Loucy (cell line): Measurements from ENCODE around the gene TRIM21.

Source experiments
- H2AFZ ChIP-seq: fragments of 200-600 bp; sonication (generic); 2 replicates; pipeline ENCODE4 v1.6.0; 2016; ENCODE audit warnings: antibody characterized with exemption, mild to moderate bottlenecking, low read length, moderate library complexity
- H3F3A ChIP-seq: fragments of 200-600 bp; 2 replicates; pipeline ENCODE4 v1.6.0; 2016; ENCODE audit warnings: antibody characterized with exemption, low read depth, mild to moderate bottlenecking
- H3K27me3 ChIP-seq: fragments of 200-600 bp; sonication (generic); 2 replicates; pipeline ENCODE4 v1.6.1; 2014; ENCODE audit warnings: low read length, mild to moderate bottlenecking; ENCODE audit not compliant: insufficient read depth, poor library complexity, severe bottlenecking
- H3K36me3 ChIP-seq: fragments of 200-600 bp; sonication (generic); 2 replicates; pipeline ENCODE4 v1.6.1; 2016; ENCODE audit warnings: low read length; ENCODE audit not compliant: insufficient read depth
- H3K4me1 ChIP-seq: fragments of 200-600 bp; sonication (generic); 2 replicates; pipeline ENCODE4 v1.5.1; 2014; ENCODE audit warnings: low read length, mild to moderate bottlenecking; ENCODE audit not compliant: insufficient read depth, poor library complexity, severe bottlenecking
- H3K4me2 ChIP-seq: fragments of 200-600 bp; sonication (generic); 2 replicates; pipeline ENCODE4 v1.6.0; 2014; ENCODE audit warnings: antibody characterized with exemption, low read length, low read depth, mild to moderate bottlenecking; ENCODE audit not compliant: poor library complexity, severe bottlenecking
- H3K4me3 ChIP-seq: fragments of 200-600 bp; sonication (generic); 2 replicates; pipeline ENCODE4 v1.5.1; 2014; ENCODE audit warnings: low read length, mild to moderate bottlenecking, mixed read lengths; ENCODE audit not compliant: poor library complexity, severe bottlenecking
- H3K79me2 ChIP-seq: fragments of 200-600 bp; sonication (generic); 2 replicates; pipeline ENCODE4 v1.6.1; 2014; ENCODE audit warnings: low read length; ENCODE audit not compliant: insufficient read depth
- H3K9ac ChIP-seq: fragments of 200-600 bp; sonication (generic); 2 replicates; pipeline ENCODE4 v1.6.0; 2014; ENCODE audit warnings: mild to moderate bottlenecking, low read depth, low read length, moderate library complexity; ENCODE audit not compliant: poor library complexity, severe bottlenecking
- H3K9me2 ChIP-seq: fragments of 200-600 bp; sonication (generic); replicated peaks from 2 replicates; pipeline ENCODE4 v1.6.1; 2016; ENCODE audit warnings: low read depth, low read length, mixed read lengths
- H3K9me3 ChIP-seq: fragments of 200-600 bp; sonication (generic); 2 replicates; pipeline ENCODE4 v1.6.1; 2014; ENCODE audit warnings: mild to moderate bottlenecking, antibody characterized with exemption, low read length, low read depth; ENCODE audit not compliant: insufficient read depth
- H4K20me1 ChIP-seq: fragments of 200-600 bp; sonication (generic); 2 replicates; pipeline ENCODE4 v1.6.0; 2014; ENCODE audit warnings: antibody characterized with exemption, low read length, mild to moderate bottlenecking; ENCODE audit not compliant: insufficient read depth, poor library complexity, severe bottlenecking
- EZH2phosphoT487 ChIP-seq: fragments of 200-600 bp; IDR thresholded peaks from 2 replicates; pipeline ENCODE4 v1.6.1; 2018; ENCODE audit warnings: antibody characterized with exemption, mild to moderate bottlenecking, moderate library complexity, borderline replicate concordance
- TF ChIP-seq, protein P1 (sequence below): fragments of 200-600 bp; sonication (generic); conservative IDR thresholded peaks from 2 replicates; pipeline ENCODE4 v1.5.1; 2014; ENCODE audit warnings: mild to moderate bottlenecking, antibody characterized with exemption, low read length

TRIM21 gene

DNA sequence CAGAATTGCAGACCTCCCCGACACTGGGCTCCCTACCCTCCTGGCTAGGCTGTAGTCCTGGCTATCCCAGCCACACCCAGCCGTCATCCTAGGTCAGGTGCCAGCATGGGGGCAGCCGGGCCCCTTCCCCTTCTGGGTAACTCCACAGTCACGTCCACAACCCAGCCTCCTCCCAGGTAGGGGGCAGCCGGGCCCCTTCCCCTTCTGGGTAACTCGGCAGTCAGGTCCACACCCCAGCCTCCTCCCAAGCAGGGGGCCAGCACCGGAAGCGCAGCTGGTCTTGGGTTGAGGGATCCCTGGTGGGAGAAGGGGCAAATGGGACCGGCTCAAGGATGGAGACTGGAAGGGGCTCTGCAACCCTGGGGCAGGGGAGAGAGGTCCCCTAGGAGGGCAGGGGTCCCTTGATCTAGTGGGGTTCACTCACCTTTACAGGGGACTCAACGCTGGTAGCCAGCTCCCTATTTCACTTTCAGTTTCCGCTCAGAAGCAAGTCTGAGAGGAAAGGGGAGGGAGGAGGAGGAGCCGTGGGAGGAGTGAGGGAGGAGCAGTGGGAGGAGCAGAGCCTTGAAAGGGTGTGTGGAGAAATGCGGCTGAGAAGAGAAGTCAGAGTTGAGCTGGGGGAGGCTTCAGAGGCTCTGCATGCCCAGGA, at the start of gene TRIM21:
Gene TRIM21, minus strand, starts transcription at position 494 of the 649 bp plus-strand sequence. CDS start 3,293 bp downstream, outside the sequence.
- Histone ChIP-seq H3K4me2 (peak within 1 kb of the TSS; percentile 84), H3F3A (no peaks in the 10 kb centered on the region), H3K27me3 (no peaks in the 10 kb centered on the region), H3K9me3 (no peaks in the 10 kb centered on the region), H3K36me3 (peaks cover 5% of the 10 kb centered on the region; the same call in 1 of the 2 replicates), H3K9me2 (no peaks in the 10 kb centered on the region), H3K9ac (peak within 1 kb of the TSS; percentile 80), H3K4me1 (peaks cover 12% of the 10 kb centered on the region), H3K79me2 (peaks cover 11% of the 10 kb centered on the region), H2AFZ (peak within 1 kb of the TSS; percentile 98), H3K4me3 (peak within 1 kb of the TSS; percentile 82), H4K20me1 (peaks cover 2% of the 10 kb centered on the region)
- TF ChIP-seq EZH2phosphoT487: no peak
- TF ChIP-seq, protein P1, sequence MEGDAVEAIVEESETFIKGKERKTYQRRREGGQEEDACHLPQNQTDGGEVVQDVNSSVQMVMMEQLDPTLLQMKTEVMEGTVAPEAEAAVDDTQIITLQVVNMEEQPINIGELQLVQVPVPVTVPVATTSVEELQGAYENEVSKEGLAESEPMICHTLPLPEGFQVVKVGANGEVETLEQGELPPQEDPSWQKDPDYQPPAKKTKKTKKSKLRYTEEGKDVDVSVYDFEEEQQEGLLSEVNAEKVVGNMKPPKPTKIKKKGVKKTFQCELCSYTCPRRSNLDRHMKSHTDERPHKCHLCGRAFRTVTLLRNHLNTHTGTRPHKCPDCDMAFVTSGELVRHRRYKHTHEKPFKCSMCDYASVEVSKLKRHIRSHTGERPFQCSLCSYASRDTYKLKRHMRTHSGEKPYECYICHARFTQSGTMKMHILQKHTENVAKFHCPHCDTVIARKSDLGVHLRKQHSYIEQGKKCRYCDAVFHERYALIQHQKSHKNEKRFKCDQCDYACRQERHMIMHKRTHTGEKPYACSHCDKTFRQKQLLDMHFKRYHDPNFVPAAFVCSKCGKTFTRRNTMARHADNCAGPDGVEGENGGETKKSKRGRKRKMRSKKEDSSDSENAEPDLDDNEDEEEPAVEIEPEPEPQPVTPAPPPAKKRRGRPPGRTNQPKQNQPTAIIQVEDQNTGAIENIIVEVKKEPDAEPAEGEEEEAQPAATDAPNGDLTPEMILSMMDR: no peak

DNA sequence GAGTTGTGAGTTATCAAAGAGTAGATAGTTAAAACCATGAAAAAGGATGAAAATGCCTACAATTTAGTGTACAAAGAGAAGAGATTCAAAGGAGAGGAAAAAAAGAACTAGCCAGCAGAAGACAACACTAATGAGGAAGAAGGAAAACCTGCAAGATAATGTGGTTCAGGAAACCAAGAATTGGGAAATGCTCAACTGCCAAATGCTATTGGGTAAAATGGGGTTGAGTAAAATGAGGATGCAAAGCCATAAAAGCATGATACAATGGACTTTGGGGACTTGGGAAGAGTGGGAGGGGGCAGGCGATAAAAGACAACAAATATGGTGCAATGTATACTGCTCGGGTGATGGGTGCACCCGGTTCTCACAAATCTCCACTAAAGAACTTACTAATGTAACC, 48.0 kb upstream of the TRIM21 start:
- no peaks in the 10 kb centered on the region for H3K36me3 ChIP-seq
- H3F3A ChIP-seq: no peaks in the 10 kb centered on the region
- H3K9ac ChIP-seq: no peak overlapping the region
- no peak for TF ChIP-seq EZH2phosphoT487
- TF ChIP-seq, protein P1: no peak
- H4K20me1 ChIP-seq: no peaks in the 10 kb centered on the region
- no peaks in the 10 kb centered on the region for H3K9me3 ChIP-seq
- no peak overlapping the region for H2AFZ ChIP-seq
- peaks cover 75% of the 10 kb centered on the region for H3K27me3 ChIP-seq
- H3K79me2 ChIP-seq: no peaks in the 10 kb centered on the region
- H3K4me1 ChIP-seq: no peaks in the 10 kb centered on the region
- H3K4me2 ChIP-seq: no peak overlapping the region
- H3K4me3 ChIP-seq: no peak overlapping the region
- no peaks in the 10 kb centered on the region for H3K9me2 ChIP-seq

DNA sequence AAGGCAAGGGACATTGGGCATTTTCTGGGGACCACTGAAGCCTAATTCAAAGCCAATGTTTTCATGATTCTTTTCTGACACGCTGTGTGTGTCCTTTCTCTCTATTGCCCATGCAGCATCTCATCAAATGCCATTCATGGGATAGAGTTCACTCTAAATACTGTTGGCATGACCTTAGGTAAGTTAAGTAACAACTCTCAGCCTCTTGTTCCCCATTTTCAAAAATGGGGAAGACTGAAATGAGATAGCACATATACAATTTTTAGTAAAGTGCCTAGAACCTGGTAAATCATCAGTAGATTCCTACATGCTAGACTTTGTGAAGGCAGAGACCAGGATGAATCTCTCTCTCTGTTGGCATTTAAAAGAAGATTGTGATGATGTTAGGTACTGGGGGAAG, 42.9 kb upstream of the TRIM21 start:
- H3K27me3 ChIP-seq: peaks cover 56% of the 10 kb centered on the region
- TF ChIP-seq, protein P1: no peak
- no peak for TF ChIP-seq EZH2phosphoT487
- H3F3A ChIP-seq: no peaks in the 10 kb centered on the region
- H2AFZ ChIP-seq: no peak overlapping the region
- no peak overlapping the region for H3K4me3 ChIP-seq
- H3K36me3 ChIP-seq: no peaks in the 10 kb centered on the region
- H3K9ac ChIP-seq: no peak overlapping the region
- no peak overlapping the region for H3K4me2 ChIP-seq
- no peaks in the 10 kb centered on the region for H3K9me2 ChIP-seq
- H3K9me3 ChIP-seq: no peaks in the 10 kb centered on the region
- H3K79me2 ChIP-seq: no peaks in the 10 kb centered on the region
- H3K4me1 ChIP-seq: no peaks in the 10 kb centered on the region
- H4K20me1 ChIP-seq: no peaks in the 10 kb centered on the region
